SK-N-SH (cell line): ENCODE measurements around the gene PWP2. TPM values are rescaled to one million over a fixed set of nuclear protein-coding genes. Genes with fewer than 3 reads are reported as not detected.

Experiments used
- CTCF ChIA-PET: fragments of 300-600, 350-600 bp; formaldehyde crosslinking; extraction: SDS; loops from one replicate; lab custom pipeline; 2021; lab: Yijun Ruan, JAX
- POLR2A ChIA-PET: fragments of 350-600 bp; sonication (Branson Sonifier 250); formaldehyde crosslinking; extraction: SDS; loops from one replicate; lab custom pipeline; 2020; ENCODE audit warnings: antibody characterized with exemption, inconsistent platforms; lab: Yijun Ruan, JAX
- DNase-seq: peaks from one replicate; pipeline ENCODE4 v3.0.0; 2012
- H2AFZ ChIP-seq: fragments of 200-600 bp; sonication (generic); 2 replicates; pipeline ENCODE4 v1.8.1; 2016; ENCODE audit warnings: antibody characterized with exemption, mild to moderate bottlenecking, low read depth
- H3F3A ChIP-seq: fragments of 200-600 bp; sonication (generic); replicated peaks from 2 replicates; pipeline ENCODE3; 2016; ENCODE audit warnings: antibody characterized with exemption, mild to moderate bottlenecking; ENCODE audit not compliant: insufficient read depth
- H3K27ac ChIP-seq, 2 experiments: fragments of 200-500 bp in 1 of 2; fragments of 200-600 bp in 1 of 2; sonication (Bioruptor generic) in 1 of 2; sonication (generic), shearing (Covaris generic) in 1 of 2; 2 replicates each; pipeline versions ENCODE4 v1.5.1 to v1.6.1; 2014 to 2016; ENCODE audit warnings: low read depth in 2 of 2, inconsistent platforms in 1 of 2, low read length in 1 of 2, mild to moderate bottlenecking in 1 of 2, mixed read lengths in 1 of 2
- H3K27me3 ChIP-seq: fragments of 200-600 bp; sonication (generic), shearing (Covaris generic); 2 replicates; pipeline ENCODE4 v1.6.1; 2016; ENCODE audit warnings: mixed run types; ENCODE audit not compliant: insufficient read depth
- H3K36me3 ChIP-seq, 2 experiments: fragments of 200-500 bp in 1 of 2; fragments of 200-600 bp in 1 of 2; sonication (Bioruptor generic) in 1 of 2; sonication (generic) in 1 of 2; replicated peaks in 1 of 2; 2 replicates each; pipeline versions ENCODE3 to v1.5.1; 2014 to 2016; ENCODE audit warnings: low read length in 1 of 2, mild to moderate bottlenecking in 1 of 2; ENCODE audit not compliant: insufficient read depth in 2 of 2, control insufficient read depth in 1 of 2
- H3K4me1 ChIP-seq, 2 experiments: fragments of 200-500 bp in 1 of 2; fragments of 200-600 bp in 1 of 2; sonication (Bioruptor generic) in 1 of 2; sonication (generic), shearing (Covaris generic) in 1 of 2; 2 replicates each; pipeline versions ENCODE4 v1.5.1 to v1.6.1; 2014 to 2016; ENCODE audit warnings: low read depth in 1 of 2, low read length in 1 of 2, mixed run types in 1 of 2; ENCODE audit not compliant: insufficient read depth in 2 of 2, control insufficient read depth in 1 of 2
- H3K4me2 ChIP-seq: fragments of 200-600 bp; sonication (generic), shearing (Covaris generic); 2 replicates; pipeline ENCODE4 v1.6.1; 2017; ENCODE audit warnings: mixed run types
- H3K4me3 ChIP-seq, 2 experiments: fragments of 200-500 bp in 1 of 2; fragments of 200-600 bp in 1 of 2; sonication (Bioruptor generic) in 1 of 2; sonication (generic), shearing (Covaris generic) in 1 of 2; 2 replicates each; pipeline versions ENCODE4 v1.5.1 to v1.8.1; 2014 to 2016; ENCODE audit warnings: low read depth in 2 of 2, inconsistent platforms in 1 of 2, low read length in 1 of 2, mild to moderate bottlenecking in 1 of 2, mixed read lengths in 1 of 2, moderate library complexity in 1 of 2
- H3K79me2 ChIP-seq: fragments of 200-600 bp; sonication (generic); 2 replicates; pipeline ENCODE4 v1.8.1; 2017; ENCODE audit warnings: mild to moderate bottlenecking; ENCODE audit not compliant: insufficient read depth
- H3K9ac ChIP-seq: fragments of 200-600 bp; sonication (generic); 2 replicates; pipeline ENCODE4 v1.6.1; 2017; ENCODE audit warnings: mixed run types
- H3K9me2 ChIP-seq: fragments of 200-600 bp; sonication (generic); 2 replicates; pipeline ENCODE4 v1.6.1; 2017; ENCODE audit warnings: mixed run types
- H3K9me3 ChIP-seq: fragments of 200-600 bp; sonication (generic); 2 replicates; pipeline ENCODE4 v1.6.1; 2017; ENCODE audit warnings: mixed run types, mild to moderate bottlenecking, moderate library complexity
- H4K20me1 ChIP-seq: fragments of 200-600 bp; sonication (generic); 2 replicates; pipeline ENCODE4 v1.6.1; 2017; ENCODE audit warnings: mild to moderate bottlenecking, mixed run types; ENCODE audit not compliant: insufficient read depth
- ELF1 ChIP-seq: IDR thresholded peaks from 2 replicates; pipeline ENCODE4 v1.4.0; 2012
- GABPA ChIP-seq: IDR thresholded peaks from 2 replicates; pipeline ENCODE4 v1.4.0; 2012; ENCODE audit warnings: low read depth, mild to moderate bottlenecking
- IRF3 ChIP-seq: fragments of 150-350 bp; IDR thresholded peaks from 2 replicates; pipeline ENCODE4 v1.6.1; 2016; ENCODE audit warnings: mild to moderate bottlenecking, low read depth, low read length
- JUND ChIP-seq: IDR thresholded peaks from 2 replicates; pipeline ENCODE4 v1.4.0; 2012
- MAX ChIP-seq: IDR thresholded peaks from 2 replicates; pipeline ENCODE4 v1.4.0; 2012; ENCODE audit warnings: low read depth
- NFIC ChIP-seq: IDR thresholded peaks from 2 replicates; pipeline ENCODE4 v1.4.0; 2012; ENCODE audit warnings: borderline replicate concordance
- RAD21 ChIP-seq: IDR thresholded peaks from 2 replicates; pipeline ENCODE4 v1.6.1; 2012; ENCODE audit warnings: mild to moderate bottlenecking, low read length
- SMC3 ChIP-seq: IDR thresholded peaks from 2 replicates; pipeline ENCODE4 v1.6.1; 2012; ENCODE audit warnings: low read depth, low read length, improper control_type of control experiment
- TCF12 ChIP-seq: IDR thresholded peaks from 2 replicates; pipeline ENCODE4 v1.4.0; 2012
- TEAD4 ChIP-seq: IDR thresholded peaks from 2 replicates; pipeline ENCODE4 v1.4.0; 2012; ENCODE audit warnings: mild to moderate bottlenecking, borderline replicate concordance; ENCODE audit not compliant: insufficient read depth
- YY1 ChIP-seq: IDR thresholded peaks from 2 replicates; pipeline ENCODE4 v1.4.0; 2012; ENCODE audit warnings: low read depth, mild to moderate bottlenecking
- ZBTB33 ChIP-seq: IDR thresholded peaks from 2 replicates; pipeline ENCODE4 v1.4.0; 2012; ENCODE audit warnings: low read depth, borderline replicate concordance
- WGBS: methylation state at CpG from one replicate; pipeline ENCODE4 v1.1.6; 2017; ENCODE audit warnings: low lambda C conversion rate; 5-methylcytosine and 5-hydroxymethylcytosine counted together
- polyA plus RNA-seq, 3 experiments: library from polyadenylated mRNA; depleted of rRNA; stranded (reverse); fragments of >200 nt; gene quantifications; 2 replicates each; pipeline ENCODE4 v1.2.3, GENCODE V29; 2012

Gene PWP2
- polyA plus RNA-seq, 1 of the 3 experiments (the other 2 are of a cell fraction), result 6.0 TPM

- no peaks in the 10 kb centered on the region for H4K20me1 ChIP-seq
- H3K36me3 ChIP-seq, result peaks cover 32 to 78% of the 10 kb centered on the region in 2 experiments
Measured at GRCh38 chr21:44089001-44089911, 17.9 kb upstream of the PWP2 start.

More at GRCh38 chr21:44089001-44089911, 17.9 kb upstream of the PWP2 start:
- H3K9me3 ChIP-seq, result no peaks in the 10 kb centered on the region
- no peaks in the 10 kb centered on the region for H3K9me2 ChIP-seq
- H3K27ac ChIP-seq, result no peak overlapping the region
- H3K4me3 ChIP-seq, result no peak overlapping the region
- TF ChIP-seq TCF12 (no peak), RAD21 (no peak), YY1 (no peak), ZBTB33 (no peak), JUND (no peak), ELF1 (no peak), IRF3 (no peak), GABPA (no peak), SMC3 (no peak), TEAD4 (no peak), MAX (no peak), NFIC (no peak)
- H3K27me3 ChIP-seq, result no peaks in the 10 kb centered on the region
- H3K9ac ChIP-seq, result no peak overlapping the region
- ChIA-PET CTCF (no interaction called here), POLR2A (no interaction called here)
- H3K4me1 ChIP-seq, result no peaks in the 10 kb centered on the region
- no peak overlapping the region for H3K4me2 ChIP-seq
- WGBS, result 98% methylated on average over 19 of the region's 30 CpGs
- DNase-seq, result no peak
- H2AFZ ChIP-seq, result no peak overlapping the region
- H3F3A ChIP-seq, result peaks cover 2% of the 10 kb centered on the region
- H3K79me2 ChIP-seq, result peaks cover 6% of the 10 kb centered on the region; the same call in 1 of the 2 replicates
